ENCODE results near the gene DRP2.
"Not testable (repeated sequence)": the region's sequence is repeated elsewhere in the genome, so short reads cannot be mapped to it uniquely, and the experiment has no call there.

Gene DRP2

DNA sequence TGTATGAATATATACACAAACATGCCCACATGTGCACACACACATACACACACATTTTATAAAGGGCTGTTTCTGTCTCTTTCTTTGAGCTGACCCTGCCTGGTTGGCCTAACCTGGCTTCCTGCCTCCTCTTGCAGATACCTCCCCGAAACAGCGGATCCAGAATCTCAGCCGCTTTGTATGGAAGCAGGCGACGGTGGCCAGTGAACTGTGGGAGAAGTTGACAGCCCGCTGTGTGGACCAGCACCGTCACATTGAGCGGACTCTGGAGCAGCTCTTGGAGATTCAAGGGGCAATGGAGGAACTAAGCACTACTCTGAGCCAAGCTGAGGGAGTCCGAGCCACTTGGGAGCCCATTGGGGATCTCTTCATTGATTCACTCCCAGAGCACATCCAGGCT is 21.9 kb downstream of the DRP2 start:
- DNase-seq (ENCODE audit: low read depth in 2 of 2), result no peak

DNA sequence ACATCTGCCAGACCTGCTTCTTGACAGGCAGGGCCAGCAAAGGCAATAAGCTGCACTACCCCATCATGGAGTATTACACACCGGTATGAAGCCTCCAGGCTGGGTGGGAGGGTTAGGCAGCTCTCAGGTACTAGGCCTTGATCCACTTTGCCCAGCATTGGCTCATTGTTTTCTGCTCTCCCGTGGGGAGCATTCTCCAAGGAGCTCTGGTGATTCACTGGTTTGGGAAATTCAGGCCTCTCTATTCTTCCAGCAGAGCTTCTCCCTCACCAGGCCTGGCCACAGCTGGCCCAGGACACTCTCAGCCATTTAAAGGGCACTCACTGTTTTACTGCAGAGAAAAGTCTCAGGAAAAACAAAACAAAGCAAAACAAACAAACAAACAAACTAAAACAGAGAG is 33.0 kb downstream of the DRP2 start:
- DNase-seq (ENCODE audit: low read depth in 2 of 2), result no peak

DNA sequence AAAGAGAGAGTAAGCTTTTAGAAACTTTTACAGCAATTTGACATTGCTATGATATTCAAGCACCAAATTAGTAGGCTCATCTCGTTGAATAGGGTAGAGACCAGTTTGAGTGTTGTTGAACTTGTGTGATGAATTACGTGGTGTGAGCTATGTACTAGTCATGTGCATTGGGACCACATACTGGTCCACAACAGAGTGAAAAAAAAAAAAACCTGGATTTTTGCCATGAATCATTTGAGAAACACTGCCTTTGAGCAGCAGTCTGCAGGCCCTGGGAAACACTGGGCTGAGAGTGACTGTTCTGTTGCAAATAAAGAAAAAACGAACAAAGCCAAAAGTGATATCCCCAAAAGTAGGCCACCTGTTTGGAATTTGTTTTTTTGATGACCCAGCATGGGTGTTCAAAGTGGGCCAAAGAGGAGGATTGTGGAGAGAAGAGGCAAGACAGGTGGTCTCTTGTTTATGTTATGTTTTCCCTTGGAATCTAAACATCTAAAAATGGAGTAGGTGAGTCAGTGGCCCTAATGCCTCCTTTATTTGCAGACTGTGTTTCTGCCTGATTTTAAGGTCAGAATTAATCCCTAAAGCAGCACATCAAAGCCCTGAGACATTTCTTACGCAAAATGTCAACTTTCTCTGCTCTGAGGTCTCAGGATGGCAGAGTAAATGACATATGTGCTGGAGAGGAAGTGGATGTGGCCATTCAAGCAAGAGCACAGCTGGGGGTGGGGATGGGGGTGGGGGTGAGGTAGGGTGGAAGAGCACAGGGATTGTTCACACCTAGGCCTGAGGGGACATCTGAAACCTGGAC is 38.1 kb downstream of the DRP2 start:
- no peak for DNase-seq (ENCODE audit: low read depth in 2 of 2)

DNA sequence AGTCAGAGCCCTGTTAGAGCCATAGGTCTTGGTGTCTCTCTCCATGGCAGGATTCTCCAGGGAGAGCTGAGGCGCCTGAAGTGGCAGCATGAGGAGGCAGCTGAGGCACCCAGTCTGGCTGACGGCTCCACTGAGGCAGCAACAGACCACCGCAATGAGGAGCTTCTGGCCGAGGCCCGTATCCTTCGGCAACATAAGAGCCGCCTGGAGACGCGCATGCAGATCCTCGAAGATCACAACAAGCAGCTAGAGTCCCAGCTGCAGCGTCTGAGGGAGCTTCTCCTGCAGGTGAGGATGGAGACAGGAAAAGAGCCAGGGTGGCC is 38.6 kb downstream of the DRP2 start:
- DNase-seq (ENCODE audit: low read depth in 2 of 2), result no peak

DNA sequence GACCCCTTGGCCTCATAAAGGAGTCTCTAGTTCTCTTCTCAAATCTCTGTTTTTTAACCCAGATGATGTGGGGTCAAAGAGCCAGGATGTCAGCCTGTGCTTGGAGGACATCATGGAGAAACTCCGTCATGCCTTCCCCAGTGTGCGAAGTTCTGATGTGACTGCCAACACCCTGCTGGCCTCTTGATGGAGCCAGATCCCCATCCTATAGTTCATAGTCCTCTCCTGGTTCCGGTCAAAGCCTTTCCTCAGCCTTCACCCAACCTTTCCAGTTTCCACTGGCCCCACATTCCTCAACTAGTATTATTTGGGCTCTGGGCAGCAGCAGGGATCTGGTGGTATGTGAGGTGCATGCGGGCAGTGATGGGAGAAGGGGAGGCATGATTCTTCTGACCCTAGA is 40.8 kb downstream of the DRP2 start:
- DNase-seq (ENCODE audit: low read depth in 2 of 2), result no peak

DNA sequence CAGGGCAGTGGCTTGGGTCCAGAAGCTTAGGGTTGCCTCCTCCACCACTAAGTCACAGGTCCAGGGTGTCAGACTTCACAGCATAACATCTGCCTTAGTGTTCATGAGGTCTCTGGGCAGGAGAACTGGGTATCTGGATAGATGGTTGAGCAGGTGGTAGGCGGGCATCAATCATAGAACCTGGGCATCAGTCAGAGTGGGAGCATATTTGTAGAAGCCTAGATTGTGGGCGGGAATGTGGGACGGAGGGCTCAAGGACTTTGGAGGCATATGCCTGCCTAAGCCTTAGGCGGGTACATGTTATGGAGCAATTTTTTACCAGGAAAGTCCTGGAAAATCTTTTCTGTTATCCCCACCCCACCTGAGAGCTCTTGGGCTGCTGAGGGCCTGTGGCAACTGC is 43.0 kb downstream of the DRP2 start:
- no peak for DNase-seq (ENCODE audit: low read depth in 2 of 2)

DNA sequence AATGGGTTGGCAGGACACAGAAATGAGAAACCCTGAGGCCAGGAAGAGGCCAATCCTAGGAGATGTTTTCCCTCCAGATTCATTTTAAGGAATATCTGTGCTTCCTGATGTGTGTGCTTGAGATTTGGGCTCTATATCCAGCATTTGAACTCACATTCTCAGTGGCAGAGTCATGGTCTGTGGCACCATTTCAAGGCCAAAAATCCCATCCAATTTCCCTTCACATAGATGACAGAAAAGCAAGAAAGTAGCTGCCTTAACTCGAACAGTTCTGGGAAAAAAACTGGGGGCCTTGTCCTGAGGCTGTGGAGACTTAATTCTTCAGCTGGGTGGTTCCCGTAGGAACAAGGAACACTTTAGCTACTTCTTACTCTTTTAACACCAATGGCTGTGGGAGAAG is 44.2 kb downstream of the DRP2 start:
- DNase-seq (ENCODE audit: low read depth in 2 of 2), result no peak

DNA sequence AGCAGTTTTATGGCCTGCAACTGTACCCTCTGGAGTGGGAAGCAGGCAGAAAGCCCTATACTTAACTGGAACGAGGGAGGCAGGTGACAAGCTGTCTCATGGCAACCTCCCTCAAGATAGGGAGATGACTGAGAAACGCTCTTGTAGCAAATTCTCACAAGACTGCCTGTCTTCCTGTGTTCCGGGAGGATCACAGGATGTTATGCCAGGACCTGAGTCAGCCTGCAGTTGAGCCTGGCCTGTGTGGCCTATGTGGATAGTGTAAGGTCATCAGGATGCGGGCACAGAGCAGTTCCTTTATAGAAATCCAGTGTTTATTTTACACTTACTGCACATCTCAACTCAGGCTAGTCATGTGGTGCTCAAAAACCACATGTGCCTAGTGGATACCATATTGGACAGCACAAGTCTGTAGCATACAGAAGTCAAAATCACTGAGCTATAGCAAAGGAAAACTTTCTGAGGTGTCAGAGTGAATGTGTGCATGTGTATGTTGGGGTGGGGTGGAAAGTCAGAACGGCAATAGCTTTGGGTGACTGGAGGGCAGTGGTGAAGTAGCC is 46.4 kb downstream of the DRP2 start:
- DNase-seq (ENCODE audit: low read depth in 2 of 2), result no peak

DNA sequence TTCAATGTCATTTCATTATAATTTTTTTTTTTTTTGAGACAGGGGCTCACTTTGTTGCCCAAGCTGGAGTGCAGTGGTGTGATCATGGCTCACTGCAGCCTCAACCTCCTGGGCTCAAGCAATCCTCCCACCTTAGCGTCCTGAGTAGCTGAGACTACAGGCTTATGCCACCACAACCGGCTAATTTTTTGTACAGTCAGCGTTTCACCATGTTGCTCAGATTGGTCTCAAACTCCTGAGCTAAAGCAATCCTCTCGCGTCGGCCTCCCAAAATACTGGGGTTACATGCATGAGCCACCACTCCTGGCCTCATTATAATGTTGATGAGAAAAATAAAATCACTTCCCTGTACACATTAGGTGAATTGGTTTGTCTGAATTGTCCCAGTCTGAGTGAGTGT is 54.6 kb downstream of the DRP2 start:
- DNase-seq (ENCODE audit: low read depth in 2 of 2), result no peak

DNA sequence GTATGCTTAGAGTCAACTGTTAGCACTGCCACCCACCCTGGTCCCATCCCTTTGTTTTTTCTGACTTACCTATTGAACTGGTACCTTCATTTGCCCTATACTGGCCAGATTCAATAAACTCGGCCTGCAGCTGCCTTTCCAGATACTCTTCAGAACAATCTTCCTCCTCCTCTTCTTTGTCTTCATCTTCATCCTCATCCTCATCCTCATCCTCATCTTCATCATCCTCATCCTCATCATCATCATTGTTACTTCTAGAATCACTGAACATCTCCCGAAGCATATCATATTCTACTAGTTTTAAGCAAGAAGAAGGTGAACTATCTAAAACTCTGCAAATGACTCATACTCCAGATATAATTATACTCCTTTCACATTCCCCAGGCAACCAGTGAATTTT is 56.7 kb downstream of the DRP2 start:
- DNase-seq (ENCODE audit: low read depth in 2 of 2), result no peak

DNA sequence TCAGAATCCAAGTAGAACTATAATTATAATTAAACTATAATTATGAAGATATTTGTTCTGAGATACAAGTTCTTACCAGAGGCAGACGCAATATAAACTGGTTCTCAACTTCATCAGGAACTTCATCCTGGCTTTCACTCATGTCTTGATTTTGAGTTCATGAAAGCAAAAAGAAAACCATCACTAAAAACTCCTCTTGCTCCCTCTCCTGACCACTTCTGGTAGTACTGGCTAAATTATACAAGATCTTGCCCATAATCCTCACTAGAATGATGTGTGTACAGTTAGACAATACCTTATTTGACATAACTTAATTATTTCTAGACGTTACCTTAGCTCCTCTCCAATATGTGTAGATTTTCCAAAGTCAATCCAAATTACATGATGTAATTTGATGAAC is 67.8 kb downstream of the DRP2 start:
- no peak for DNase-seq (ENCODE audit: low read depth in 2 of 2)

DNA sequence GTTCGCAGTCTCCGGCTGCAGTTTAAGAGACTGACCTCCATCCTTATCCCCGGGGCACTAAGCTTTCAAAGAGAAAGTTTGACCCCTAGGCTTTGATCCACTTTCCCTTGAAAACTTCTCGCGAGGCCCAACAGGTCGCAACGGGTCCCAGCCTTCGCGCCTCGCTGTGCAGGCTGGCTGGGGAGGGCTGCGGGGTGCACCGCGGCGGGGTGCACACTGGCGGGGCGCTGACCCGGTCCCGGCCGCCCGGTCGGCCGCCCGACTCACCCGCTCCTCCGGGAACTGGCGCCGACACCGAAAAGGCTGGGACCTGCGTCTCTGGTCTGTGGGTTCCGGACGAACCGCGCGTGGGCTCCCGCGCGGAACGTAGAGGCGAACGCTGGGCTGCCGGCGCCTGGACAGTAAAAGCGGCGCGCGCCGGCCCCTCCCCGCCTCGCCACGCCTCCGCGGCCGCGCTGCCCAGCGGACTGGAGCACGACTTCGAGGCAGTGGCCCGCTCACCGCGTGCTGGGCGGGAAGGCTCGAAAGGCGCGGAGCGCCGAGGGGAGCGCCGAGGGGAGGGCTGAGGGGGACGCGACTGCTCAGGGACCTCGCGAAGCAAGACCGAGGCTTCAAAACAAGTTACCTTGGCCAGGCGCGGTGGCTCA is 71.5 kb downstream of the DRP2 start, which contains the start of gene TAF7L:
TAF7L (minus strand) TSS at position 378 of the 647 bp plus-strand sequence. CDS start 3,791 bp downstream, outside the sequence.
- DNase-seq (ENCODE audit: low read depth in 2 of 2), result no peak

DNA sequence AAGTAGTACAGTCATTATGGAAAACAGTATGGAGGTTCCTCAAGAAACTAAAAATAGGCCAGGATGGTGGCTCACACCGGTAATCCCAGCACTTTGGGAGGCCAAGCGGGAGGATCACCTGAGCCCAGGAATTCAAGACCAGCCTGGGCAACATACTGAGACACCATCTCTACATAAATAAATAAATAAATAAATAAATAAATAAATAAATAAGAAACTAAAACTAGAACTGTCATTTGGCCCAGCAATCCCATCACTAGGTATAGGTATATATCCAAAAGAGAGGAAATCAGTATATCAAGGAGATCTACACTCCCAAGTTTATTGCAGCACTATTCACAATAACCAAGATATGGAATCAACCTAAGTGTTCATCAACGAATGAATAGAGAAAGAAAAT is 76.0 kb downstream of the DRP2 start:
- DNase-seq (ENCODE audit: low read depth in 2 of 2), result not testable (repeated sequence)

DNA sequence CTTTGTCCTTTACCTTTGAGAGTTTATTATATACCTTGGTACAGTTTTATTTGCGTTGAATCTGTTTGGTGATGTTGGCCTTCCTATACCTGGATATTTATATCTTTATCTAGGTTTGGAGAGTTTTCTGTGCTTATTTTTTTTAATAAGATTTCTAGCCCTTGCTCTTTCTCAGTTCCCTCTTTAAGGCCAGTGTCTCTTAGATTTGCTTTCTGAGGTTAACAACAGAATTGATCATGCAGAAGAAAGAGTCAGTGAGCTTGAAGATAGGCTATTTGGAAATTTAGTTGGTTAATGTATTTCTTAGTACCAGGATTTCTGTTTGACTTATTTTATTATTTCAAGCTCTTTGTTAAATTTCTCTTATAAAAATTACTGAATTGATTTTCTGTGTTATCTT is 84.2 kb downstream of the DRP2 start:
- no peak for DNase-seq (ENCODE audit: low read depth in 2 of 2)
